Activated CD4-positive, alpha-beta T cell treated with anti-CD3 and anti-CD28 coated beads, Interleukin-2, amount 10 ng/mL, durations not matched to agents 7 days and 5 days (primary cell): ENCODE measurements around the gene FAM168A. TPM values are rescaled to one million over a fixed set of nuclear protein-coding genes. Genes with fewer than 3 reads are reported as not detected.

Source experiments
- CTCF ChIA-PET: fragments of 350-600 bp; sonication (Branson Sonifier 250); formaldehyde crosslinking; loops from one replicate; lab custom pipeline; 2021; ENCODE audit warnings: antibody characterized with exemption; lab: Charles Lee
- POLR2A ChIA-PET: fragments of 350-600 bp; sonication (Branson Sonifier 250); formaldehyde crosslinking; loops from one replicate; lab custom pipeline; 2021; ENCODE audit warnings: antibody characterized with exemption; lab: Charles Lee
- DNase-seq: peaks from one replicate; pipeline ENCODE4 v3.0.0-alpha.2; 2020
- H3K27ac Mint-ChIP-seq: one replicate; pipeline ENCODE4 v1.8.0; 2021; ENCODE audit warnings: mild to moderate bottlenecking, moderate library complexity, mixed read lengths
- H3K27me3 Mint-ChIP-seq: one replicate; pipeline ENCODE4 v1.8.0; 2021; ENCODE audit warnings: mixed read lengths
- H3K36me3 Mint-ChIP-seq: one replicate; pipeline ENCODE4 v1.8.0; 2021; ENCODE audit warnings: low read depth, mixed read lengths
- H3K4me1 Mint-ChIP-seq: one replicate; pipeline ENCODE4 v1.8.0; 2021; ENCODE audit warnings: mixed read lengths
- H3K4me3 Mint-ChIP-seq: one replicate; pipeline ENCODE4 v1.8.0; 2021; ENCODE audit warnings: mild to moderate bottlenecking, moderate library complexity, mixed read lengths
- H3K9me3 Mint-ChIP-seq: one replicate; pipeline ENCODE4 v1.8.0; 2021; ENCODE audit warnings: mixed read lengths
- total RNA-seq, 2 experiments: library from RNA; stranded (reverse); gene quantifications; one replicate each; pipeline ENCODE4 v1.2.3, GENCODE V29; 2021

The FAM168A gene
- total RNA-seq, 2 experiments from 2014 or later = 28.9 to 31.2 TPM

DNA sequence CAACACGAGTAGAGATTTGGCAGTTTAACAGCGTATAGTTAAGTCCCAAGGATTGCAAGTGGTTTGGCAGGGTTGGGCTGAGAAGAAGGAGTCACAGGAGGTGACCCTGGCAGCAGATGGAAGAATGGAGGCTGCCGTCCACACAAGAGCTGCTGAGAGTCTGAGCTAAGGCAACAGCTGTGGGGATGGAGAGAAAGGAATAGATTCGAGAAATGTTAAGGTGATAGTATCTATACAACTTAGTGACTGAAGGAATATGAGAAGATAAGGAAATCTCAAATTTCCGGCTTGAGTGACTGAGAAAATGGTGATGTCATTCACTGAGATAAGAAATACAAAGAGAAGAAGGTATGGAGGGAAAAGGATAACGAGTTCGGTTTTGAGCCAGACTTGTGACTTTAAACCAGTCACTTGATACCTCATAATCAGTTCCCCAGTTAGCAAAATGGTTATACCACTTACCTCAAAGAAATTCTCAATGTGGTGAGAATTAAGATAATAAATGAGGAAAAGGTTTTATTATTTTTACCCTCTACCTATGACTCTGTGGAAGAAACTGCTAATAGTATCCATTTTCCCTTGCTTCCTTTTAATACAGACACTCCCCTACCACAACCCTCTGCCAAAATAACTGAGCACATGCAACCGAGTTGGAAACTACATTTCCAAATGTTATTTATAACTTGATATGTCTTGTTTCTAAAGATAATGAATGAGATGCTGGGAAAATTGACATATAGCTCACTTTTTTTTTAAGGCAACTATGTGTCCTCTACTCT is 30.7 kb downstream of the FAM168A start:
- Mint-ChIP-seq H3K9me3 (no peaks in the 10 kb centered on the region), H3K4me3 (no peak overlapping the region), H3K27ac (no peak overlapping the region), H3K4me1 (no peaks in the 10 kb centered on the region), H3K27me3 (no peaks in the 10 kb centered on the region), H3K36me3 (peaks cover 11% of the 10 kb centered on the region)
- ChIA-PET POLR2A (no interaction called here), CTCF (interaction anchor here (1.5 to 3.6 kb wide), 2 partner anchors 13 to 24 kb away, joined by 3 to 13 read pairs; no protein-coding TSS in a partner anchor)
- DNase-seq = no peak

DNA sequence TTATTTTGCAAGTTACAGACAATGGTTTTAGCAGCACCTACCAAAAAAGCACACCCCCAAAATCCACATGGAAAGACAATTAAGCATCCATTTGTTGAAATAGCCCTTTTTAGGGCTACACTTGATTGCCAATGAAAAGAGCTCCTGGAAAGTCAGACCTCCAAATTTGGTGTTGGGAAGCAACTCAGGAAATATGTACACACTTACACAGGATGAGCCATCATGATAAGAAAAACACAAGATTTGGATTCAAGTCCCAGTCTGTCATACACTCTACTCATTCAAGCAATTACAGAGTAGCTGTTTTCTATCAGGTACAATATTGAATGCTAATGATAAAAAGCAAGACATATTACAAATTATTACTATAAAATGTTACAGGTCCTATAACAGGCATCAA is 31.5 kb downstream of the FAM168A start:
- ChIA-PET POLR2A (no interaction called here), CTCF (interaction anchor here (1.1 kb wide), 1 partner anchor 13 kb away, joined by 3 read pairs; no protein-coding TSS in a partner anchor)
- Mint-ChIP-seq H3K9me3 (no peaks in the 10 kb centered on the region), H3K4me3 (no peak overlapping the region), H3K27ac (no peak overlapping the region), H3K27me3 (no peaks in the 10 kb centered on the region), H3K36me3 (peaks cover 11% of the 10 kb centered on the region), H3K4me1 (no peaks in the 10 kb centered on the region)
- DNase-seq = no peak

DNA sequence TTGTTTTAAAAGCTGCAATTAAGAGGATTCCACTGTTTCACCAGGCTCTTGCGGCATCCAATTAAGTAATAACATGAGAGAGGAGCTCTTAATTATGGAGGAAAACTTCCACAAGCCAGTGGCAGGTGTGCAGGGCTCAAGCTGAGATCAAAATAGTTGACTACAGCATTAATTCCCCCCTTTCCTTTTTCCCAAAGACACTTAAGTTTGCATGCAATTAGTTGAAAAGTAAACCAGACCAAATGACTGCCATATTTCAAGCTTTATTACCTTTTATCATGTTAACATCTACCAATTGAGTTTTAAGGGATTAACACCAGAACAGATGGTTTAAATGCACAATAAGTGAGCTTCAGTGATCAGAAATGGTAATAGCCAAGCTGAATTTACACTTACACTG is 32.1 kb downstream of the FAM168A start:
- no peak overlapping the region for H3K27ac Mint-ChIP-seq
- CTCF ChIA-PET = interaction anchor here (0.7 to 1.1 kb wide), 2 partner anchors 13 to 170 kb away, joined by 3 read pairs; no protein-coding TSS in a partner anchor
- no peaks in the 10 kb centered on the region for H3K4me1 Mint-ChIP-seq
- H3K27me3 Mint-ChIP-seq = no peaks in the 10 kb centered on the region
- H3K4me3 Mint-ChIP-seq = no peak overlapping the region
- peaks cover 10% of the 10 kb centered on the region for H3K36me3 Mint-ChIP-seq
- H3K9me3 Mint-ChIP-seq = no peaks in the 10 kb centered on the region
- POLR2A ChIA-PET = no interaction called here
- DNase-seq = no peak

DNA sequence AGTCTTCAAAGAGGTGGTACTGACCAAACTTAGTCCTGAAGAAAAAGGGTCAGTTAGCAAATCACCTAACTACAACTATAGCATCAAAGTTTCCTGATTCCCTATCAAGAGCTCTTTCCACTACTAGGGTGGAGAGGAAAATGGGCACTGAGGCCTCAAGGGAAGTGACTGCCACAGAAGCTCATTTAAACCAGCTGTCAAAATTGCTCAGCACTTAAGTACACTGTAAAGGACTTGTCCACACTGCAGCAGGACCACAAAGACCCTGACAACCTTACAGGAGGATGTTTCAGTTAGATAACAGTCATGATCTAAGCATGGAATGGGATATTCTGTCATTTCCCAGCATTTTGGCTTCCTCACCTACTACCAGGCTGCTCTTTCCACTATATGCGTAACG is 33.0 kb downstream of the FAM168A start:
- Mint-ChIP-seq H3K9me3 (no peaks in the 10 kb centered on the region), H3K4me1 (no peaks in the 10 kb centered on the region), H3K27ac (no peak overlapping the region), H3K27me3 (no peaks in the 10 kb centered on the region), H3K4me3 (no peak overlapping the region), H3K36me3 (peaks cover 10% of the 10 kb centered on the region)
- POLR2A ChIA-PET = interaction anchor here (0.6 to 0.7 kb wide), 3 partner anchors 13 to 63 kb away, joined by 3 to 6 read pairs (median 4); no protein-coding TSS in a partner anchor
- CTCF ChIA-PET = interaction anchor here (0.6 to 1.5 kb wide), 2 partner anchors 16 to 22 kb away, joined by 3 read pairs; no protein-coding TSS in a partner anchor
- DNase-seq = no peak

DNA sequence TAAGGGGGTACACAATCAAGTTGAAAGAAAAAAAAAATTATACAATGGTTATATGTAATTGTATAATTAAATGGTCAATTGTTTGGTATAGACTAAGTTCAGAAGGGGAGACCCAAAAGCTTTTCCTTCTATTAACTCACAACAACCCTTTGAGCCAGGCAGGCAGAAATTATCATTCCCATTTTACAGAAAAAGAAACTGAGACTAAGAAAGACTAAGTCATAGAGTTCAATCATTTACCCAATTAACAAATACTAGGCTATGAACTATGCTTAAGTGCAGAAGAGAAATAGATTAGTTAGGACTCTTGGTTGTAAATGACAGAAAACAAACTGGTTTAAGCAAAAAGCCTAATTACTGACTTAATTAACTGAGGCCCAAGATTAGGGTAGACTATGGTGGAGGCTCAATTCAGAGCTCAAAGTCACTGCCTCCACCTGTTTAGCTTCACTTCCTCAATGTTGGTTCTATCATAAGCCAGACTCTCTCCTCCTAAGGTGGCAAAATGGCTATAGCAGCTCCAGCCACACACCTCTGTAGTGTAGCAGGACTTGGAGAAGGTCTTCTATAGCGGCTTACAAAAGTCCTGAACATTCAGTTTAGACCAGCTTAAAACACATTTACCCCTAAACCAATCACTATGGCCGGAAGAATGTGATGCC is 34.2 kb downstream of the FAM168A start:
- H3K4me1 Mint-ChIP-seq = no peaks in the 10 kb centered on the region
- no peak for DNase-seq
- H3K4me3 Mint-ChIP-seq = no peak overlapping the region
- peaks cover 12% of the 10 kb centered on the region for H3K36me3 Mint-ChIP-seq
- H3K9me3 Mint-ChIP-seq = no peaks in the 10 kb centered on the region
- CTCF ChIA-PET = interaction anchor here (0.9 to 1.8 kb wide), 4 partner anchors 8 to 149 kb away, joined by 3 to 7 read pairs (median 4); no protein-coding TSS in a partner anchor
- POLR2A ChIA-PET = no interaction called here
- H3K27me3 Mint-ChIP-seq = no peaks in the 10 kb centered on the region
- no peak overlapping the region for H3K27ac Mint-ChIP-seq

DNA sequence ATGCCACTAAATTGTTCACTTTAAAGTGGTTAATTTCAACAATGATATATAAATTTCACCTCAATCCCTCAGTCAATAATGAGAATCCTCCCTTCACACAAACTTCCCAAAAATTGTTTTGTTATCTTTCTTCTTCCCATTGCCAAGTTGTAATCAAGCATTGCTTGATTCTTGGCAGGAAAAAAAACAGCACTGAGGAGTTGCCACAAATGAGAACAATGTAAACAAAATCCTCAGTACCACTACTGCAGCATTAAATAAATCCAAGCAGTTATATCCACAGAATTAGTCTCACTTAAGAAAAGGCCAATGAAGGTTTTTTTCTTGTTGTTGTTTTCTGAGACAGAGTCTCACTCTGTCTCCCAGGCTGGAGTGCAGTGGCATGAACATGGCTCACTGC is 38.2 kb downstream of the FAM168A start:
- no peak overlapping the region for H3K27ac Mint-ChIP-seq
- CTCF ChIA-PET = no interaction called here
- H3K36me3 Mint-ChIP-seq = peaks cover 9% of the 10 kb centered on the region
- H3K9me3 Mint-ChIP-seq = peaks cover 1% of the 10 kb centered on the region
- H3K4me3 Mint-ChIP-seq = no peak overlapping the region
- POLR2A ChIA-PET = no interaction called here
- no peaks in the 10 kb centered on the region for H3K27me3 Mint-ChIP-seq
- no peaks in the 10 kb centered on the region for H3K4me1 Mint-ChIP-seq
- DNase-seq = no peak

DNA sequence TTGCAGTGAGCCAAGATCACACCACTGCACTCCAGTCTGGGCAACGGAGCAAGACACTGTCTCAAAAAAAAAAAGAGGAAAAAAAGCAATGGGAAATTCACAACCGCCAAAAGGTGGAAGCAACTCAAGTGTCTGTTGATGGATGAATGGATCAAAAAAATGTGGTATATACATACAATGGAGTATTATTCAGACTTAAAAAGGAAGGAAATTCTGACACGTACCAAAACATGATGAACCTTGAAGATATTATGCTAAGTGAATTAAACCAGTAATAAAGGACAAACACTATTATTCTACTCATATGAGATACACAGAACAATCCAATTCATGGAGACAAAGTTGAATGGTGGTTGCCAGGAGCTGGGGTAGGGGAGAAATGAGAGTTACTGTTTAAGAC is 40.9 kb downstream of the FAM168A start:
- ChIA-PET POLR2A (no interaction called here), CTCF (interaction anchor here (0.6 kb wide), 1 partner anchor 925 kb away, joined by 3 read pairs; no protein-coding TSS in a partner anchor)
- Mint-ChIP-seq H3K9me3 (peaks cover 1% of the 10 kb centered on the region), H3K36me3 (peaks cover 10% of the 10 kb centered on the region), H3K4me3 (no peak overlapping the region), H3K4me1 (peaks cover 1% of the 10 kb centered on the region), H3K27ac (no peak overlapping the region), H3K27me3 (no peaks in the 10 kb centered on the region)
- DNase-seq = no peak

DNA sequence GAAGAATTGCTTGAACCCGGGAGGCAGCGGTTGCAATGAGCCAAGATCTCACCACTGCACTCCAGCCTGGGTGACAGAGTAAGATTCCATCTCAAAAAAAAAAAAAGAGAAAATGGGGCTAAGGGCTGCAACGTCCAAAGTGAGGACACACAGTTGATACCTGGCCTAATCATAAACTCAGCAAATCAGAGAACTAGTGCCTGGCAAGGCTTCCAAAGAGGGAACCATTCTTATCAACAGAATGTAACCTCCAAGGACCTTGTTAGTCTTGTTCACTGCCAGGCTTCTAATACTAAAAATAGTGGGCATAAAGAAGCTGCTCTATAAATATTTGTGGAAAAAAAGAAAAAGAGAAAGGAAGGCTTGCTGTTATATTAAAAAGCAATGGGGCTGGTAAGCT is 42.3 kb downstream of the FAM168A start:
- Mint-ChIP-seq H3K27ac (no peak overlapping the region), H3K4me1 (peaks cover 15% of the 10 kb centered on the region), H3K36me3 (peaks cover 10% of the 10 kb centered on the region), H3K4me3 (no peak overlapping the region), H3K27me3 (no peaks in the 10 kb centered on the region), H3K9me3 (peaks cover 1% of the 10 kb centered on the region)
- POLR2A ChIA-PET = no interaction called here
- CTCF ChIA-PET = interaction anchor here (2.0 kb wide), 1 partner anchor 8 kb away, joined by 7 read pairs; no protein-coding TSS in a partner anchor
- DNase-seq = no peak

DNA sequence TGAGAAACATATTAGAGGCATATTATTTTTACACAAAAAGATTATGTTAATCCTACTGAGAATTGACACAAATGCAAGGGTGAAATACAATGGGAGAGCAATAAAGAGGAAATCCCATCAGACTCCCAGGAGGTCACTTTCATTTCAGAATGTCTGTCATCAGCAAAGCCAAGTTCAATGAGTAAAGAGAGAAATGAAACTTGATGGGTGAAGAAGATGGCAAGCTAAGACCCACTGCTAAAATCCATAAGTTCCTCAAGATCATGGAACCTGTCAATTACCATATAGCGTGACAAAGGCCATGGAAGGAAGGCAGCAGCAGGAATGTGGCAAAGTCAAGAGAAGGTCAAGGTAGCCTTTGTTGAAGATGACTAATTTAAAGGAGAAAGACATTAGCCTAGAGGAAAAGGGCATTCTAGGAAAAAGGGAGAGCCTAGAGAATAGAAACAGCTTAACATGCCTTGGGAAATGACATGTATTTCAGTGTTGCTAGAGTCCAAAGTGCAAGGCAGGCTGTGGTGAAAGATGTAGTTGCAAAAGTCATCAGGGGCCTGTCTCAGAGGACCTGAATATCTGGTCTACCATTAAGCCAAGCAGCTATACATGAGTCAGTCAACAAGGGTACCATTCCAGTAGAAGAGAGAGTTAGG is 43.1 kb downstream of the FAM168A start:
- POLR2A ChIA-PET = no interaction called here

DNA sequence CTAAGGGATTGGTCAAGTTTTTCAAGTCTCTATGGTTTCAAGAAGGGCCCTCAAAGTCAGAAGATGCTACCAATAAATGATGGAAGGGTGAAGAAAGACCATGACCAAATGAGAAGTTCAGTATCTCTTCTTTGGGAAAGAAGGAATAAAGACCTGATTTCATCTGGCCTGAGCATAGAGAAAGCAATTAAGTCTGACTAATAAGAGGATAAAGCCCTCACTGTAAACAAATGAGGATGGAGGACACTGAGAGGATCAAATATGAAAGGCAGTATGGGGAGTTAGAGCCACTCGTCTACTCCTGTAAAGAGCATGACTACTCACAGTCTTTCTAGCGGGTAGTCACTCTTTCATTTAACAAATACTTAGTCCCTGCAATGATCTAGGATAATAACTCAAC is 44.6 kb downstream of the FAM168A start:
- H3K27me3 Mint-ChIP-seq = no peaks in the 10 kb centered on the region
- no peak overlapping the region for H3K27ac Mint-ChIP-seq
- H3K9me3 Mint-ChIP-seq = peaks cover 1% of the 10 kb centered on the region

More for the DNA sequence above, 43.1 kb downstream of the FAM168A start:
- peaks cover 10% of the 10 kb centered on the region for H3K36me3 Mint-ChIP-seq
- DNase-seq = no peak
- H3K27ac Mint-ChIP-seq = no peak overlapping the region
- H3K9me3 Mint-ChIP-seq = peaks cover 1% of the 10 kb centered on the region
- no peak overlapping the region for H3K4me3 Mint-ChIP-seq
- no peaks in the 10 kb centered on the region for H3K27me3 Mint-ChIP-seq
- CTCF ChIA-PET = interaction anchor here (2.0 kb wide), 1 partner anchor 9 kb away, joined by 7 read pairs; no protein-coding TSS in a partner anchor
- peaks cover 20% of the 10 kb centered on the region for H3K4me1 Mint-ChIP-seq

DNA sequence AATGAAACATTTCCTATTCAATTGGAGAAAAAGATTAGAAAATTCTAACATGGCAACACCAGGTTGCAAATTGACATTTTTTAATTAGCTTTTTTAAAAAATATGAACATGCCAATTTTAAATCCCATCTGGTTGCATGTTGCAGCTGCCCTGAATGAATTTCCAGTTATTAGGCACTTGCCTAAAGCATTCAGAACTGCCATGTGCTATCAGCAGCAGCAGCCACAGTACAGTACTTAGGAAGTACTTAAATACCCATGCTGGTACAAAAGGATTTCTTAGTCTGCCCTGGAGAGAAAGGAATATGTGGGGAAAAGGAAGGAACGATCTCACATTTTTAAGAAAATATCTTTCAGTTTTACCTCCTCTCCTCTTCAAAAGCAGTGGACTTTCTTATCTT is 46.2 kb downstream of the FAM168A start:
- ChIA-PET CTCF (no interaction called here), POLR2A (no interaction called here)
- Mint-ChIP-seq H3K4me3 (no peak overlapping the region), H3K27me3 (no peaks in the 10 kb centered on the region), H3K27ac (no peak overlapping the region), H3K4me1 (peaks cover 24% of the 10 kb centered on the region), H3K9me3 (no peaks in the 10 kb centered on the region), H3K36me3 (peaks cover 8% of the 10 kb centered on the region)
- DNase-seq = no peak

More for the DNA sequence above, 44.6 kb downstream of the FAM168A start:
- DNase-seq = no peak
- Mint-ChIP-seq H3K4me1 (peaks cover 23% of the 10 kb centered on the region), H3K36me3 (peaks cover 8% of the 10 kb centered on the region), H3K4me3 (no peak overlapping the region)
- POLR2A ChIA-PET = no interaction called here
- CTCF ChIA-PET = no interaction called here

DNA sequence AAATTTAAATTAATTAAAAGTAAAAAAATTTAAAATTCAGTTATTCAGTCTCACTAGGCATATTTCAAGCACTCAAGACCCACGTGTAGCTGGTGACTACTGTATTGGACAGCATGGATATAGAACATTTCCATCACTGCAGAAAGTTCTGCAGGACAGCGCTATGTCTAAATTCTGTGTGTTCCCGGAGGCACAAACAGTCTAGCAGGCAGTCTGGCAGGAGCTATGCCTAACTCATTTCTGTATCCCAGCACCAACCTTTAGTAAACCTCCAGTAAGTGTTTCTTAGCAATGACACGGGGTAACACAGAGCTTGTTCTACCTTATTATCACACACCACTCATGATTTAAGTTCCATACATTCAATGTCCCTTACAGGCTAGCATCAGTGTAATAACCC is 48.5 kb downstream of the FAM168A start:
- Mint-ChIP-seq H3K27me3 (no peaks in the 10 kb centered on the region), H3K9me3 (no peaks in the 10 kb centered on the region), H3K4me1 (peaks cover 24% of the 10 kb centered on the region), H3K4me3 (no peak overlapping the region), H3K36me3 (no peaks in the 10 kb centered on the region), H3K27ac (no peak overlapping the region)
- no peak for DNase-seq
- ChIA-PET CTCF (no interaction called here), POLR2A (no interaction called here)
